Inferior parietal cortex (tissue), 1 donor: ENCODE results near the gene COPRS.

ENCODE experiments used
- DNase-seq: peaks from one replicate; pipeline ENCODE4 v3.0.0-alpha.2; 2016; ENCODE audit errors: extremely low spot score

COPRS gene, protein sequence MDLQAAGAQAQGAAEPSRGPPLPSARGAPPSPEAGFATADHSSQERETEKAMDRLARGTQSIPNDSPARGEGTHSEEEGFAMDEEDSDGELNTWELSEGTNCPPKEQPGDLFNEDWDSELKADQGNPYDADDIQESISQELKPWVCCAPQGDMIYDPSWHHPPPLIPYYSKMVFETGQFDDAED

DNA sequence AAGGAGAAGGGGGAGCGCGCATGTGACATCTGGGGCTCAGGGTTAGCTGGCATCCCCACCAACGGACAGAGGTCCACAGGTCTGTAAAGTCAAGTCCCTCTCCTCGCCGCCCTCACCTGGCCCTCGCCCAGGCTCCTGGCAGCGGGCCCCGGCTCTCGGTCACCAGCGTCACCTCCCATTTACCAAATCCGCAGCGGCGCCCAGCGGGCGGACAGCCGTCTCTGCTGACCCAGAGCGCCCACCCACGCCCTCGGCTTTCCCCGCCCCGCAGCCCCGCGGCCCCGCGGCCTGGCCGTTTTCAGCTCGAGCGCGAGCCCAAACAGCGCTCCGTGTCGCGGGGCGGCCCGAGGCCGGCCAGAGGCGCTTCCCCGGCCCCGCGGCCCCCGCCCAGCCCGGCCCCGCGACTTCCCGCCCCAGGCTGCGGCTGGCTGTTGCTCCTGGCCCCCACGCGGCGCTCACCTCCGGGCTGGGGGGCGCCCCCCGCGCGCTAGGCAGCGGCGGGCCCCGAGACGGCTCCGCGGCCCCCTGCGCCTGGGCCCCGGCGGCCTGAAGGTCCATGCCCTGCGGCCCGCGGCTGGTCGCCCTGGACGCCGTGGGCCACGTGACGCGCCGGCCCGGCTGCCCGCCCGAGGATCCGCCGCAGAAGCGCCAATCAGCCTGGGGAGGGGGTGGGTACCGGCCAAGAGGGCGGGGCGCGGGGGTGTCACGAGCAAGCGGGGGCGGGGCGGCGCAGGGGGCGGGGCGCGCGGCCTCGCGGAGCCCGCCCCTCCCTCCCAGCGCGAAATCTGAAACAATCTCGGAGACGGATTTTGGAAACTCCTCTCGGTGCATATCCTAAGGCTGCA lies at the start of gene COPRS:
COPRS (minus strand) TSS at position 603 of the 845 bp plus-strand sequence; CDS start at position 558, 45 bp downstream.
- peak; percentile 64 for DNase-seq

DNA sequence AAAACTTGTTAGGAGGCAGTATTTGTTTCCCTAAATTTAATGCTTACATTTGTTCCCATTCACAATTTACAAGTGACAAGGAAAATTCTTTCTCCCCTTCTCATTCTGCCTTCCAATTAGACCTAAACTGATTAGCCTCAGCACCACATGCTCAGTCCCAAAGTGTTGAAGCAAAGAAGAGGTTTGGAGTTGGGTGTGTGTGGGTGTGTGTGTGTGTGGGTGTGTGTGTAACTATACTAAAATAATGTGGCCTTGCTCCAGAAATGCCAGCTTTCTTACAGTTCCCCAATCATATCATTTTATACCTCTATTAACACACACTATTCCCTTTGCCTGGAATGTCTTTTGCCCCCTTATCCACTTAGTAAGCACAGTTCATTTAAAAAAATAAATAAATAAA lies 49.3 kb upstream of the COPRS start:
- DNase-seq, result no peak

- no peak for DNase-seq
Observed at GRCh38 chr17:31907342-31907962, 48.4 kb upstream of the COPRS start.

DNA sequence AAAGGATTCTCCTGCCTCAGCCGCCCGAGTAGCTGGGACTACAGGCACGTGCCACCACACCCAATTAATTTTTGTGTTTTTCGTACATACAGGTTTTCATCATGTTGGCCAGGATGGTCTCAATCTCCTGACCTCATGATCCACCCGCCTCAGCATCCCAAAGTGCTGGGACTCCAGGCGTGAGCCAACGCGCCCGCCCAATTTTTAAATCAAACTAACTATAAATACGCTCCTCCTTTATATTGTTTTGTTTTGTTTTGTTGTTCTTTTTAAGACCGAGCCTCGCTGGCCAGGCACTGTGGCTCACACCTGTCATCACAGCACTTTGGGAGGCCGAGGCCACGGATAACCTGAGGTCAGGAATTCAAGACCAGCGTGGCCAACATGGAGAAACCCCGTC lies 44.4 kb upstream of the COPRS start:
- DNase-seq, result no peak

DNA sequence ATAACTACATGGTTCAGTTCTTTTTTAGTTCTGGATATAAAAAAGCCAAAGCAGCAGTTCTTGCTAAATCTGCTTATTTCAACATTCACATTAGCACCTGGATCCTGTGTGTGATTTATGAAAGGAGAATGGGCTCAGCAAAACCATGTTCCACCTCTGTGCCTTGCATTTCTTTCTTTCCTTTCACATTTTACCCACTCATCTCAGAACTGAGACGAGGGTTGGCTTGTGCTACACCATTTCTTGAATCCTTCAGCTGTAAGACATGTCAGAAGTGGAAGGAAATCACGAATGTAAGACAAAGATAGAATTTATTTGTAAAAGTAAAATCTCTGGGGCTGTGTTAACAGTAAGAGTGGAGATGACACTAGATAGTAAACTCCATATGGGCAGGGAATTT lies 43.6 kb upstream of the COPRS start:
- DNase-seq, result no peak

DNA sequence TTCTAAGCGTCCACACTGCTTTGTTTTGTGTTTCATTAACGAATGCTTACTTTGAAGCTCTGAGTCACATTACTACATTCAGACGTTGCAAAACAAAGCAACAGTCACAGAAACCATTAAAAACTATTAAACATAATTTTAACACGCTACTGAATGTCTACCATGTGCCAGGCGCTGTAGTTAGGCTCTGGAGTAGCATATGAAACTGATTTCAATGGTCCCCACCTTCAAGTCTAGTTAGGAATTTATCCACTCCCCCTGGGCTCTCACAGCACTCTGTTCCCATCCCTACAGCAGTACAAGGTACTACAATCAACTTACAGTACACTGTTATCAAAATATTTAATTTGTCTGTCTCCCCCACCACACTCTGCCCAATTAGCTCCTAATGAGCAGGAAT lies 41.8 kb upstream of the COPRS start:
- no peak for DNase-seq

DNA sequence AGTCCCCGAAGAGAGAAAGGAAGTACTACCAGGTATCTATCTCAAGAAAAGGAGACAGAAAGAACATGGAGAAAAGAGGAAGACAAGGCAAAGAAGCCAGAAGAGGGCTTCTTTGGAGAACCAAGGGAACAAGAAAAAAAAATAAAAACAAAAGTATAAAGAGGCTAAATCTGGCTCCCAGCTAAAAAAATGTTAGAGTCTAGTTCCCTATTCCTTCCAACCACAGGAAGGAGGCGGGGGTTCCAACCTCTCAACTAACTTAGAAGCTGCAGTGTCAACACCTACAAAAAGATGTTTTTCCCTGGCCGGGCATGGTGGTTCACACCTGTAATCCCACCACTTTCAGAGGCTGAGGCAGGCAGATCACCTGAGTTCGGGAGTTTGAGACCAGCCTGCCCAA lies 29.1 kb upstream of the COPRS start:
- DNase-seq, result no peak

DNA sequence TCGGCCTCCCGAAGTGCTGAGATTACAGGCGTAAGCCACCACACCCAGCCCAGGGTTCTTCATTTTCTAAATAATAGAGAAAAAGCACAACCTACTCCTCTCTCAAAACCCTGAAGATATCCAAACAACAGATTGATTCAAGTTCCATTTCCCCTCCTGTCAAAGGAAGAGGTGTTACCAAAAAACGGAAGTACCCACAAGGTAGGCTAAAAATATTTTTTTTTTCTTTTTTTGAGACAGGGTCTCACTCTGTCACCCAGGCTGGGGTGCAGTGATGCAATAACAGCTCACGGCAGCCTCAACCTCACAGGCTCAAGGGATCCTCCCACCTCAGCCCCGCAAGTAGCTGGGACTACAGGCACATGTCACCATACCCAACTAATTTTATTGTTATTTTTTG lies 23.5 kb upstream of the COPRS start:
- DNase-seq, result no peak

- DNase-seq, result no peak
Observed at GRCh38 chr17:31880311-31880710, 21.3 kb upstream of the COPRS start.

GRCh38 chr17:31878703-31879073 lies 19.6 kb upstream of the COPRS start:
- no peak for DNase-seq

- DNase-seq, result no peak
Observed at GRCh38 chr17:31877911-31878702, 19.1 kb upstream of the COPRS start.

GRCh38 chr17:31877341-31877740 lies 18.3 kb upstream of the COPRS start:
- DNase-seq, result no peak

DNA sequence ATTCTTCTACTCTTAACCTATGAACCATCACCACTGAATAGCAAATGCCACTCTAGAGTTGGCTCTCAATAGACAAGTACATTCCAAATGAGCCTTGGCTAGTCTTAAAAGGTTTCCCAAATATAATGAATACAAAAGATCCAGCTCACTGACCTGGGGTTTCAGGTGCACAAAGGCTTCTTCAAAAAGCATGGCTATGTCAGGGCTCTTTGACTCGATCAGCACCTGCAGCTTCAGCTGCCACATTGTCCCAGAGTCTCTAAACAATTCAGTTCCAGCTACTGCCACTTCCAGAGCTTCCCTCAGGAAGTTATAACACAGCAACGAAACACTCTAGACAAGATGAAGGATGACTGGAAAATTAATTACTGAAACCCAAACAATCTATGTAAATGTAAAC lies 16.0 kb upstream of the COPRS start:
- no peak for DNase-seq

GRCh38 chr17:31869797-31870568 lies 10.9 kb upstream of the COPRS start:
- DNase-seq, result no peak

- no peak for DNase-seq
Observed at GRCh38 chr17:31869031-31869430, 10.0 kb upstream of the COPRS start.

GRCh38 chr17:31859487-31860008 lies 504 bp upstream of the COPRS start:
- no peak for DNase-seq

GRCh38 chr17:31857920-31858641 lies 963 bp downstream of the COPRS start:
- DNase-seq, result no peak

DNA sequence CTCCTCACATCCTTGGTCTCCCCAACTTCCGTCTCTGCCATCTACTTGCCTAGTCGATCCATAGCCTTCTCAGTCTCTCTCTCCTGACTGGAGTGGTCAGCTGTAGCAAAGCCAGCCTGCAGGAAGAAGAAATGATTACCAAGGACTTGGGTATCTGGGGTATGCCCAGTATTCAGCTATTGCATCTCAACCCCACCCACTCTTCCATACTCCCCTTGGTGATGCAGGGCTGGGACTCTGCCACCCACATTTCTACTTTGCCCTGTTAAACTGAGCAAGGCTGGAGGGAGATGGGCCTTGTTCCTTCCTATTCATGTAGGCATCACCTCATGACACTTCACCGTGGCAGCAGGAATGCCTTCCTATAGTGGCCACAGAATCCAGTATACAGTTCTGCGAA lies 2.3 kb downstream of the COPRS start:
- DNase-seq, result no peak

GRCh38 chr17:31854672-31855071 lies 4.4 kb downstream of the COPRS start:
- no peak for DNase-seq

GRCh38 chr17:31853911-31854470 lies 5.1 kb downstream of the COPRS start:
- no peak for DNase-seq
